ENCODE measurements around the gene TBC1D14. TPM values are rescaled to one million over a fixed set of nuclear protein-coding genes. Genes with fewer than 3 reads are reported as not detected.
"Not testable (repeated sequence)": the region's sequence is repeated elsewhere in the genome, so short reads cannot be mapped to it uniquely, and the experiment has no call there.

The TBC1D14 gene
- total RNA-seq, 4 donors from 2014 or later, result 44.8 to 67.7 (median 55.7) TPM

- peak in 2 of 3 donors; percentile 44 to 53 for DNase-seq
- TF ChIP-seq, protein P1, sequence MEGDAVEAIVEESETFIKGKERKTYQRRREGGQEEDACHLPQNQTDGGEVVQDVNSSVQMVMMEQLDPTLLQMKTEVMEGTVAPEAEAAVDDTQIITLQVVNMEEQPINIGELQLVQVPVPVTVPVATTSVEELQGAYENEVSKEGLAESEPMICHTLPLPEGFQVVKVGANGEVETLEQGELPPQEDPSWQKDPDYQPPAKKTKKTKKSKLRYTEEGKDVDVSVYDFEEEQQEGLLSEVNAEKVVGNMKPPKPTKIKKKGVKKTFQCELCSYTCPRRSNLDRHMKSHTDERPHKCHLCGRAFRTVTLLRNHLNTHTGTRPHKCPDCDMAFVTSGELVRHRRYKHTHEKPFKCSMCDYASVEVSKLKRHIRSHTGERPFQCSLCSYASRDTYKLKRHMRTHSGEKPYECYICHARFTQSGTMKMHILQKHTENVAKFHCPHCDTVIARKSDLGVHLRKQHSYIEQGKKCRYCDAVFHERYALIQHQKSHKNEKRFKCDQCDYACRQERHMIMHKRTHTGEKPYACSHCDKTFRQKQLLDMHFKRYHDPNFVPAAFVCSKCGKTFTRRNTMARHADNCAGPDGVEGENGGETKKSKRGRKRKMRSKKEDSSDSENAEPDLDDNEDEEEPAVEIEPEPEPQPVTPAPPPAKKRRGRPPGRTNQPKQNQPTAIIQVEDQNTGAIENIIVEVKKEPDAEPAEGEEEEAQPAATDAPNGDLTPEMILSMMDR (IDR thresholded peaks at IDR 0.05), result no peak
- no peak for TF ChIP-seq POLR2A (IDR thresholded peaks at IDR 0.05)
- Histone ChIP-seq H3K4me3 (peak overlapping the region; percentile 83 to 99 (median 96)), H3K27me3 (no peaks in the 10 kb centered on the region), H3K27ac (peak overlapping the region; percentile 98 to 100 (median 100)), H3K4me1 (peaks cover 0 to 22% (median 4%) of the 10 kb centered on the region in 4 donors), H3K9me3 (no peaks in the 10 kb centered on the region), H3K36me3 (no peaks in the 10 kb centered on the region)
Observed at GRCh38 chr4:6908432-6909112, 1.1 kb upstream of the TBC1D14 start.

- DNase-seq, result peak in 2 of 3 donors; percentile 35 to 66
- H3K27ac ChIP-seq, result peak overlapping the region; percentile 98 to 100 (median 100)
- TF ChIP-seq, protein P1 (IDR thresholded peaks at IDR 0.05), result no peak
- no peak for TF ChIP-seq POLR2A (IDR thresholded peaks at IDR 0.05)
- H3K27me3 ChIP-seq, result no peaks in the 10 kb centered on the region
- no peaks in the 10 kb centered on the region for H3K36me3 ChIP-seq
- H3K4me1 ChIP-seq, result peaks cover 0 to 28% (median 4%) of the 10 kb centered on the region in 4 donors
- no peaks in the 10 kb centered on the region for H3K9me3 ChIP-seq
- H3K4me3 ChIP-seq, result peak overlapping the region; percentile 83 to 99 (median 96)
Observed at GRCh38 chr4:6909970-6910339, 329 bp downstream of the TBC1D14 start.

DNA sequence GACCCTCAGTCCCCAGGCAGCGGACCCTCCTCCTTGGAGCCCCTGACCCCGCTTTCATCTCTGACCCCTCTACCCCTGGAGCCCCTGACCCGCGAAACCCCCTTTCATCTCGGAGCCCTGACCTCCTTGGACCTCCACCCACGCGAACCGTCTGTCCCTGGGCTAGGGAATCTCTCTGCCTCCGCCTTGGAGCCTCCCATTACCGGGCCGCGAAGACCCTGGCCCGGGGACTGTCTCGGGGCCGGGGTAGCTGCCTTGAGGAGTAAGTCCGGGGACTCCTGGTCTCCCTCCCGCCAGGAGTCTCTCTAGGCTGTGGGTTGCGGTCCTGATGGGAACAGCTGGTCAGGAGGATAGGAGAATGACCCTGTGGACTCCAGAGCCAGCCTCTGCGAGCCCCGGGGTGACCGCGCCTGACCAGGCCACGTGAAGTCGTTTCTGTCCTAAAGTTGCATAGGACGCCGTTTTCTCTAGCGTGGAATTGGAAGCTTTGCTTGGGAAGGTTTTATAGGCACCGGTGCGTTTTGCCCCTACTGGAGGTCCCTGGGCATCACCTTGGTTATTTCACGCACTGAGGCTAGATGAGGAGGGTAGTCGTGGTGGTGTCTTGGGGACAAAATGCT lies 824 bp downstream of the TBC1D14 start:
- H3K4me1 ChIP-seq, result peaks cover 0 to 33% (median 4%) of the 10 kb centered on the region in 4 donors
- no peaks in the 10 kb centered on the region for H3K9me3 ChIP-seq
- peak overlapping the region; percentile 83 to 99 (median 96) for H3K4me3 ChIP-seq
- no peaks in the 10 kb centered on the region for H3K27me3 ChIP-seq
- no peaks in the 10 kb centered on the region for H3K36me3 ChIP-seq
- peak overlapping the region; percentile 98 to 100 (median 100) for H3K27ac ChIP-seq
- TF ChIP-seq, protein P1 (IDR thresholded peaks at IDR 0.05), result peak in 2 of 6 experiments; percentile 15 to 39
- no peak for TF ChIP-seq POLR2A (IDR thresholded peaks at IDR 0.05)
- DNase-seq, result peak in 1 of 3 donors; percentile 66

DNA sequence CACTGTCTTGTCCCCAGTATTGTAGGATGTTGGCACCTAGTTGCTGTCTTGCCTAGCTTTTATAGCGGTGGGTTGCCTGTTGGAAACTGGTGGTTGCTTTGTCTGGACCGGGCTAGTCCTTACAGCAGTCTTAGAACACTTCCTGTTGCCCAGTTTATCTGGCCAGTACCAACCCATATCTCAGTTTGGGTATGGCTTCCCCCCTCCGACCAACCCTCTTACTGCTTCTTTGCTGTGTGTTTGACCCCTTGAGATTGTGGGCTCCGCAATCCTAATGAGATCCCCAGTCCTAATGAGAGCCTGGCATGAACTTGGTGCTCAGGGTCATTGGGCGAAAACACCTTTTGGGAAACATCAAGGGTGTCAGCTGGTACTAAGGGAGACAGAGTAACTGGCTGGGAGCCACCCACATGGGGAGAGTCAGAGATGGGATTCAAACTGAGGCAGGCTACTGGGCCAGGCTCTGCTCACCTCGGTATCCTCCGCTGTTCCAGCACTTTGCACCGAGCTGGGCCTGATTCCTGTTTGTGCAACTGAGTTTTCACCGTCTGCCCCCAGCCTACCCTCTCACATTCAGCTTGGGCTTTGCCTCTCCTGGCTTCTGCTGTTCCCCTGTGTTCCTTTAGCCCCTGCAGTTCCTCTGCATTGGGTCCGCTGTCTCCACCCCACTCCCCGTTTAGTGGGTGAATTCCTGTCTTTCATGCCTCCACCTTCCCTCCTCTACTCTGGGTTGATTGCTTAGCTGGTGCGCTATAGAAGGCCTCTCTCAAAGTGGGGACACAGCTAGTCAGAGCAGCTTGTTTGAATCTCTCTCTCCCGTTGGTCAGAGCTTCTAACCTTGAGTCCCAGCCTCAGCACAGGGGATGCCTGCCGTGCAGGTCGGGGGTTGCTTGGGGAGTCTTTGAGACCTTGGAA lies 1.6 kb downstream of the TBC1D14 start:
- Histone ChIP-seq H3K9me3 (no peaks in the 10 kb centered on the region), H3K4me1 (peaks cover under 1 to 40% (median 10%) of the 10 kb centered on the region in 4 donors), H3K27me3 (no peaks in the 10 kb centered on the region), H3K36me3 (no peaks in the 10 kb centered on the region), H3K27ac (peak overlapping the region in 3 of 4 donors; percentile 98 to 100 (median 99)), H3K4me3 (peak overlapping the region; percentile 83 to 99 (median 96))
- TF ChIP-seq, protein P1 (IDR thresholded peaks at IDR 0.05), result no peak
- DNase-seq, result no peak

DNA sequence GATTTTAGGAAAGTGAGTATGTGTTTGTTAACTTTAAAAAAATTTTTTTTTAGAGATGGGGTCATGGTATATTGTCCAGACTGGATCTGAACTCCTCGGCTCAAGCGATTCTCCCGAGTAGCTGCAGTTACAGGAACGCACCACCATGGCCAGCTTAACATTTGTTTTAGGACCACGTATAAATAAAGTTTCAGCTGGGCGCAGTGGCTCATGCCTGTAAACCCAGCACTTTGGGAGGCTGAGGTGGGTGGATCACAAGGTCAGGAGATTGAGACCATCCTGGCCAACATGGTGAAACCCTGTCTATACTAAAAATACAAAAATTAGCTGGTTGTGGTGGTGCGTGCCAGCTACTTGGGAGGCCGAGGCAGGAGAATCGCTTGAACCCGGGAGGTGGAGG lies 2.3 kb downstream of the TBC1D14 start:
- not testable (repeated sequence) for DNase-seq, H3K9me3 ChIP-seq, H3K27me3 ChIP-seq, H3K36me3 ChIP-seq
- TF ChIP-seq, protein P1 (IDR thresholded peaks at IDR 0.05), result peak in 1 of 6 experiments; percentile 3
- H3K4me3 ChIP-seq, result peak overlapping the region in 1 of 4 donors; percentile 99
- peaks cover 8 to 47% (median 17%) of the 10 kb centered on the region in 4 donors for H3K4me1 ChIP-seq
- H3K27ac ChIP-seq, result peak overlapping the region in 1 of 4 donors; percentile 17
